Kidney (tissue), 14 donors: ENCODE data around the gene TGFB1. TPM values are rescaled to one million over a fixed set of nuclear protein-coding genes. Genes with fewer than 3 reads are reported as not detected.

Experiments
- DNase-seq, 5 donors: peaks; one replicate each; pipeline ENCODE4 v3.0.0-alpha.2; 2013 to 2020
- FAIRE-seq: peaks from 2 replicates; lab custom pipeline; 2012; peaks lifted over from hg19 to GRCh38; lab: Jason Lieb, UNC
- H3K27ac ChIP-seq, 2 donors: one replicate each; pipeline ENCODE4 v1.7.0; 2013; ENCODE audit warnings: low read depth in 2 of 2, low read length in 2 of 2, inconsistent platforms in 1 of 2
- H3K27me3 ChIP-seq: one replicate; pipeline ENCODE4 v1.7.1; 2013; ENCODE audit warnings: low read length, inconsistent platforms; ENCODE audit not compliant: control insufficient read depth, insufficient read depth
- H3K36me3 ChIP-seq, 3 donors: one replicate each; pipeline versions ENCODE4 v1.7.0 to v1.7.1; 2013; ENCODE audit warnings: low read length in 3 of 3, control low read depth in 1 of 3, inconsistent platforms in 1 of 3; ENCODE audit not compliant: insufficient read depth in 3 of 3, control insufficient read depth in 2 of 3
- H3K4me1 ChIP-seq, 3 donors: one replicate each; pipeline versions ENCODE4 v1.7.0 to v1.7.1; 2013; ENCODE audit warnings: low read length in 3 of 3, inconsistent platforms in 1 of 3, low read depth in 1 of 3; ENCODE audit not compliant: control insufficient read depth in 2 of 3, insufficient read depth in 2 of 3
- H3K4me3 ChIP-seq, 3 donors: one replicate each; pipeline versions ENCODE4 v1.7.0 to v1.8.1; 2013; ENCODE audit warnings: low read length in 3 of 3, control low read depth in 1 of 3, inconsistent platforms in 1 of 3
- H3K9ac ChIP-seq, 3 donors: one replicate each; pipeline versions ENCODE4 v1.7.0 to v1.7.1; 2013; ENCODE audit warnings: low read length in 3 of 3, control low read depth in 1 of 3, inconsistent platforms in 1 of 3
- H3K9me3 ChIP-seq, 3 donors: one replicate each; pipeline versions ENCODE4 v1.7.0 to v1.7.1; 2013; ENCODE audit warnings: low read length in 3 of 3, control low read depth in 1 of 3, inconsistent platforms in 1 of 3; ENCODE audit not compliant: control insufficient read depth in 2 of 3, insufficient read depth in 1 of 3
- CTCF ChIP-seq: IDR thresholded peaks from 3 replicates; pipeline ENCODE4 v1.5.1; 2012; ENCODE audit warnings: mild to moderate bottlenecking, moderate library complexity, borderline replicate concordance; ENCODE audit not compliant: insufficient read depth; ENCODE audit errors: extremely low read depth
- intact Hi-C: fragments of 100-400 bp; cut with DNase I; formaldehyde crosslinking; loops from one replicate; pipeline ENCODE4 v1.11.1; 2022
- polyA plus RNA-seq: library from polyadenylated mRNA; stranded (reverse); fragments of 350-450 nt; fragmentation: Illumina TruSeq; extraction: RNeasy Lipid Tissue Mini Kit (QIAGEN cat#74804); gene quantifications from one replicate; pipeline ENCODE4 v1.2.3, GENCODE V29; 2014; ENCODE audit warnings: low read depth, low replicate concordance; ENCODE audit not compliant: insufficient read depth
- total RNA-seq: library from RNA; stranded (reverse); fragmentation: NEBNext Ultra II Directional; extraction: Animal tissue kit (Norgen Biotek cat#: 25700); gene quantifications from one replicate; pipeline ENCODE4 v1.2.1, GENCODE V29; 2021
- donor health status: control.
- donor health status: control.
- donor health status: control.
- donor health status: control.
- donor health status: control.
- donor health status: DM: yes; HTN: yes; CAD: no.
- donor health status: Normal renal cell carcinoma (clear cell type).

TGFB1 gene
- total and polyA plus RNA-seq, 2 donors from 2014 or later, result 19.1 to 48.0 TPM

GRCh38 chr19:41321204-41321599 lies 32.5 kb downstream of the TGFB1 start:
- no peak overlapping the region for H3K9ac ChIP-seq
- H3K36me3 ChIP-seq, result peaks cover 2 to 31% (median 19%) of the 10 kb centered on the region in 3 donors
- DNase-seq (no peak), FAIRE-seq (no peak)
- H3K4me3 ChIP-seq, result no peak overlapping the region
- H3K9me3 ChIP-seq, result no peaks in the 10 kb centered on the region
- intact Hi-C loops, result no loop called here
- H3K27ac ChIP-seq, result no peak overlapping the region
- H3K4me1 ChIP-seq, result peaks cover 7 to 41% (median 20%) of the 10 kb centered on the region in 3 donors
- TF ChIP-seq CTCF, result no peak
- no peaks in the 10 kb centered on the region for H3K27me3 ChIP-seq

- peaks cover 7 to 35% (median 16%) of the 10 kb centered on the region in 3 donors for H3K4me1 ChIP-seq
- DNase-seq (no peak), FAIRE-seq (no peak)
- H3K9ac ChIP-seq, result no peak overlapping the region
- H3K9me3 ChIP-seq, result no peaks in the 10 kb centered on the region
- no peak for TF ChIP-seq CTCF
- H3K4me3 ChIP-seq, result no peak overlapping the region
- intact Hi-C loops, result no loop called here
- H3K27me3 ChIP-seq, result no peaks in the 10 kb centered on the region
- peaks cover 2 to 35% (median 19%) of the 10 kb centered on the region in 3 donors for H3K36me3 ChIP-seq
- H3K27ac ChIP-seq, result no peak overlapping the region
Observed at GRCh38 chr19:41320568-41320967, 33.2 kb downstream of the TGFB1 start.

- Histone ChIP-seq H3K4me1 (peaks cover 7 to 30% (median 16%) of the 10 kb centered on the region in 3 donors), H3K36me3 (peaks cover 2 to 35% (median 19%) of the 10 kb centered on the region in 3 donors), H3K9ac (no peak overlapping the region), H3K27me3 (no peaks in the 10 kb centered on the region), H3K27ac (no peak overlapping the region), H3K9me3 (no peaks in the 10 kb centered on the region), H3K4me3 (no peak overlapping the region)
- no peak for FAIRE-seq
- intact Hi-C loops, result no loop called here
- no peak for DNase-seq
- no peak for TF ChIP-seq CTCF
Observed at GRCh38 chr19:41320185-41320518, 33.6 kb downstream of the TGFB1 start.

GRCh38 chr19:41319500-41320184 lies 34.1 kb downstream of the TGFB1 start:
- FAIRE-seq, result no peak
- peaks cover 4 to 26% (median 15%) of the 10 kb centered on the region in 3 donors for H3K4me1 ChIP-seq
- peaks cover 2 to 35% (median 19%) of the 10 kb centered on the region in 3 donors for H3K36me3 ChIP-seq
- H3K27me3 ChIP-seq, result no peaks in the 10 kb centered on the region
- intact Hi-C loops, result no loop called here
- H3K9me3 ChIP-seq, result no peaks in the 10 kb centered on the region
- no peak for TF ChIP-seq CTCF
- H3K4me3 ChIP-seq, result no peak overlapping the region
- DNase-seq, result no peak
- H3K9ac ChIP-seq, result no peak overlapping the region
- H3K27ac ChIP-seq, result no peak overlapping the region
